Endothelial cell of umbilical vein (primary cell): Measurements from ENCODE around the gene HS3ST1.

ENCODE experiments used
- EZH2 ChIP-seq: IDR thresholded peaks from 2 replicates; pipeline ENCODE4 v1.6.1; 2012; ENCODE audit warnings: borderline replicate concordance, low read depth, mild to moderate bottlenecking, moderate library complexity, low read length, inconsistent platforms; ENCODE audit not compliant: severe bottlenecking
- POLR2A ChIP-seq: IDR thresholded peaks from 2 replicates; pipeline ENCODE4 v1.6.1; 2012; ENCODE audit warnings: low read depth, mild to moderate bottlenecking, control low read depth, low read length
- POLR2AphosphoS5 ChIP-seq: IDR thresholded peaks from 2 replicates; pipeline ENCODE4 v1.6.1; 2012; ENCODE audit warnings: low read depth, mild to moderate bottlenecking, control low read depth, low read length, moderate library complexity; ENCODE audit not compliant: insufficient read depth
- TF ChIP-seq, protein P1 (sequence below), 2 donors: IDR thresholded peaks; 1 replicate in 1 of 2; 2 replicates in 1 of 2; pipeline ENCODE4 v1.5.1; 2011; ENCODE audit warnings: low read length in 2 of 2, mild to moderate bottlenecking in 2 of 2, moderate library complexity in 2 of 2, control low read depth in 1 of 2, inconsistent platforms in 1 of 2, low read depth in 1 of 2; ENCODE audit not compliant: insufficient read depth in 1 of 2; ENCODE audit errors: extremely low read depth in 1 of 2

DNA sequence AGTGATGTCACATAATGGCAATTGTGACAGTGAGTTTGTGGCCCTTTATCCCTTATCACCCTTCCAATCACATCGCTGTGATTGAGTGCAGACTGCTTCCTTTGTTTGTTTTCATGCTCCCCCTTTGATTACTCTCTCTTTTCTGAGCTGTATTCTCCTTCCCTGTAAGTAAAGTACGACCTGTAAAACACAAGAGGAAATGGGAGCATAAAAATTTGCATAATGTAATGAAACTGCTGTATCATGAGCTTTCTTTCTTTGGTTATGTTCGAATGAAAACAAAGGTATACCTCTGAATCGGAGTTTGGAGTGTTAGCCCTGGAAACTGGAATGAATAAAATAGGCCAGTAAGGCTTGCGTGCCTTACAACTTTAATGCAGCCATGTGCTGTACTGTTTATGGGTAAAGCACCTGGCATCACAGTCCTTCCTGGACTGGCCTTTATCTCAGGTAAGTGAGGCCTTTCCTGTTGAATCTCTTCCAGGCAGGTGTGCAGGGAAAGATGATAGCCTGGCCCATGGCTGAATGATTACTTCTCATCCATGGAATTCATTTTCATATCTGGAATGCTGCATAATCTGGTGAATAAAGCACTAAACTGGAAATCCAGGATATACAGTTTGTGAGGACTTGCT, 26.6 kb upstream of the HS3ST1 start:
- TF ChIP-seq, protein P1, sequence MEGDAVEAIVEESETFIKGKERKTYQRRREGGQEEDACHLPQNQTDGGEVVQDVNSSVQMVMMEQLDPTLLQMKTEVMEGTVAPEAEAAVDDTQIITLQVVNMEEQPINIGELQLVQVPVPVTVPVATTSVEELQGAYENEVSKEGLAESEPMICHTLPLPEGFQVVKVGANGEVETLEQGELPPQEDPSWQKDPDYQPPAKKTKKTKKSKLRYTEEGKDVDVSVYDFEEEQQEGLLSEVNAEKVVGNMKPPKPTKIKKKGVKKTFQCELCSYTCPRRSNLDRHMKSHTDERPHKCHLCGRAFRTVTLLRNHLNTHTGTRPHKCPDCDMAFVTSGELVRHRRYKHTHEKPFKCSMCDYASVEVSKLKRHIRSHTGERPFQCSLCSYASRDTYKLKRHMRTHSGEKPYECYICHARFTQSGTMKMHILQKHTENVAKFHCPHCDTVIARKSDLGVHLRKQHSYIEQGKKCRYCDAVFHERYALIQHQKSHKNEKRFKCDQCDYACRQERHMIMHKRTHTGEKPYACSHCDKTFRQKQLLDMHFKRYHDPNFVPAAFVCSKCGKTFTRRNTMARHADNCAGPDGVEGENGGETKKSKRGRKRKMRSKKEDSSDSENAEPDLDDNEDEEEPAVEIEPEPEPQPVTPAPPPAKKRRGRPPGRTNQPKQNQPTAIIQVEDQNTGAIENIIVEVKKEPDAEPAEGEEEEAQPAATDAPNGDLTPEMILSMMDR (IDR thresholded peaks at IDR 0.05; ENCODE audit: extremely low read depth in 1 of 2, insufficient read depth in 1 of 2, low read depth in 1 of 2, low read length in 2 of 2): no peak
- TF ChIP-seq POLR2A (no peak), POLR2AphosphoS5 (no peak), EZH2 (no peak)
